Upper lobe of left lung (tissue), 4 donors: ENCODE results near the gene DLD.
"Not testable (repeated sequence)": the region's sequence is repeated elsewhere in the genome, so short reads cannot be mapped to it uniquely, and the experiment has no call there.

Experiments used
- EP300 ChIP-seq, 4 donors: sonication (generic); formaldehyde crosslinking; IDR thresholded peaks; one replicate each; pipeline ENCODE4 v1.5.1; 2017; ENCODE audit warnings: antibody characterized with exemption in 4 of 4, control low read depth in 2 of 4
- POLR2AphosphoS5 ChIP-seq, 2 donors: sonication (generic); formaldehyde crosslinking; IDR thresholded peaks; one replicate each; pipeline ENCODE4 v1.5.1; 2017; ENCODE audit warnings: antibody characterized with exemption in 2 of 2
- TF ChIP-seq, protein P1 (sequence below), 6 experiments: fragments of 450-650 bp in 4 of 6; fragments of 200-600 bp in 2 of 6; sonication (generic) in 2 of 6; IDR thresholded peaks; one replicate each; pipeline ENCODE4 v1.5.1; 2016 to 2019; ENCODE audit warnings: antibody characterized with exemption in 6 of 6

DNA sequence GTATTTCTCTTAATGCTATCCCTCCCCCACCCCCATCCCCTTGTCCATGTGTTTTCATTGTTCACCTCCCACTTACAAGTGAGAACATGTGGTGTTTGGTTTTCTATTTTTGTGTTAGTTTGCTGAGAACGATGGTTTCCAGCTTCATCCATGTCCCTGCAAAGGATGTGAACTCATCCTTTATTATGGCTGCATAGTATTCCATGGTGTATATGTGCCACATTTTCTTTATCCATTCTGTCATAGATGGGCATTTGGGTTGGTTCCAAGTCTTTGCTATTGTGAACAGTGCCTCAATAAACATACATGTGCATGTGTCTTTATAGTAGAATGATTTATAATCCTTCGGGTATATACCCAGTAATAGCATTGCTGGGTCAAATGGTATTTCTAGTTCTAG is 30.8 kb downstream of the DLD start:
- not testable (repeated sequence) for TF ChIP-seq EP300, POLR2AphosphoS5 (IDR thresholded peaks at IDR 0.05)
- TF ChIP-seq, protein P1, sequence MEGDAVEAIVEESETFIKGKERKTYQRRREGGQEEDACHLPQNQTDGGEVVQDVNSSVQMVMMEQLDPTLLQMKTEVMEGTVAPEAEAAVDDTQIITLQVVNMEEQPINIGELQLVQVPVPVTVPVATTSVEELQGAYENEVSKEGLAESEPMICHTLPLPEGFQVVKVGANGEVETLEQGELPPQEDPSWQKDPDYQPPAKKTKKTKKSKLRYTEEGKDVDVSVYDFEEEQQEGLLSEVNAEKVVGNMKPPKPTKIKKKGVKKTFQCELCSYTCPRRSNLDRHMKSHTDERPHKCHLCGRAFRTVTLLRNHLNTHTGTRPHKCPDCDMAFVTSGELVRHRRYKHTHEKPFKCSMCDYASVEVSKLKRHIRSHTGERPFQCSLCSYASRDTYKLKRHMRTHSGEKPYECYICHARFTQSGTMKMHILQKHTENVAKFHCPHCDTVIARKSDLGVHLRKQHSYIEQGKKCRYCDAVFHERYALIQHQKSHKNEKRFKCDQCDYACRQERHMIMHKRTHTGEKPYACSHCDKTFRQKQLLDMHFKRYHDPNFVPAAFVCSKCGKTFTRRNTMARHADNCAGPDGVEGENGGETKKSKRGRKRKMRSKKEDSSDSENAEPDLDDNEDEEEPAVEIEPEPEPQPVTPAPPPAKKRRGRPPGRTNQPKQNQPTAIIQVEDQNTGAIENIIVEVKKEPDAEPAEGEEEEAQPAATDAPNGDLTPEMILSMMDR (IDR thresholded peaks at IDR 0.05), result not testable (repeated sequence)
